Central memory CD4-positive, alpha-beta T cell (primary cell): ENCODE data around the gene KHDC1.
"Not testable (repeated sequence)": the region's sequence is repeated elsewhere in the genome, so short reads cannot be mapped to it uniquely, and the experiment has no call there.

Source experiments
- DNase-seq: peaks from one replicate; pipeline ENCODE4 v3.0.0; 2022
- total RNA-seq, 3 experiments: gene quantifications; one replicate each; lab custom pipeline; 2026; lab: John Stamatoyannopoulos, UW

The KHDC1 gene, protein sequence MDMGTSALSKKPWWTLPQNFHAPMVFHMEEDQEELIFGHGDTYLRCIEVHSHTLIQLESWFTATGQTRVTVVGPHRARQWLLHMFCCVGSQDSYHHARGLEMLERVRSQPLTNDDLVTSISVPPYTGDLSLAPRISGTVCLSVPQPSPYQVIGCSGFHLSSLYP
- 0.22 to 1.5 (median 0.71) reads per million in 3 experiments for total RNA-seq

GRCh38 chr6:73262671-73263569 is at the start of gene KHDC1:
TSS of gene KHDC1 (minus strand) at chr6:73263196. CDS start at chr6:73242517, 20,679 bp downstream.
- DNase-seq: peak; percentile 49

- DNase-seq: not testable (repeated sequence)
Observed at GRCh38 chr6:73310503-73310845, 47.5 kb upstream of the KHDC1 start.

DNA sequence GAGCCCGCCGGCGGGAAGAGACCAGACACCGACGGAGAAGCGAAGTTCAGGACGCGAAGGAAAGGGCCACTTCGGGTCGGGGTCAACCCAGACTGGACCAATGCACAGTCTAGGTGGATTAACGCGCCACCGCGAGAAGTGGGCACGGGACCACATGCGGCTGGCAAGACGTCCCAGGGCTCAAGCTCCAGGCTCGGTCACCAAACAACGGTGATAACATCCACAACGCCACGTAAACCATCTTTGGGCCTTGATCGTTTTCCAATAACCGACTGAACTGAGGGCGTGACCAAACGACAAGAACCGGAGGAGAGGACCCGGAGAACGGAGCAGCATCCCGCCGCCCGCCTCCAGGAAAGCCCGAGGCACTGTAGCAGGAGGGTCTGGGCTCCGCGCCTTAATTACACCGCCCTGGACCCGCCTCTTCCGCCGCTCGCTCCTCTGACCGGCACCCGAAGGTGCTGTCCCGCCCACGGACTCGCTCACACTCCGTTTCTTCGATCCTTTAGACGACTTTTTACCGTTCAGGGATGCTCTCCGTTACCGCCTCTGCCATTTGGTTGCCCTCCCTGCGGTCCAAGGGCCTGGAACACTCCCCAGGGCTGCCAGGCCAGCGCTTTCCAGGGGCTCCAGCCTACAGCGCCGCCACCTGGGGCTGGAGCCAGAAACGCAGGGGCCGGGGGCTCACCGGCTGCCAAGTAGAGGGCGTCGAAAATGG is 46.9 kb upstream of the KHDC1 start:
- DNase-seq: peak; percentile 25

DNA sequence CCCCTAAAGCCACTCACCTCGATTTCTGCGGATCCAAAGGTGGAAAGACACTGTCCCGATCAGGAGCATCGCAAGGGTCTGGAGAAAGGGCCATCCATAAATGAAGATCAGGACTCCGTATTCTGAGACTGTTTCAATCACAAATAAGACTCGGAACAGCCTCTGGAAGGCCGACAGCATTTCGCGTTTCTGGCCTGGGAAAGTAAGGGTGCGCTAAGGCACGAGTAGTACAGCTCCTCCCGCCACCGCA is 46.5 kb upstream of the KHDC1 start:
- DNase-seq: no peak

DNA sequence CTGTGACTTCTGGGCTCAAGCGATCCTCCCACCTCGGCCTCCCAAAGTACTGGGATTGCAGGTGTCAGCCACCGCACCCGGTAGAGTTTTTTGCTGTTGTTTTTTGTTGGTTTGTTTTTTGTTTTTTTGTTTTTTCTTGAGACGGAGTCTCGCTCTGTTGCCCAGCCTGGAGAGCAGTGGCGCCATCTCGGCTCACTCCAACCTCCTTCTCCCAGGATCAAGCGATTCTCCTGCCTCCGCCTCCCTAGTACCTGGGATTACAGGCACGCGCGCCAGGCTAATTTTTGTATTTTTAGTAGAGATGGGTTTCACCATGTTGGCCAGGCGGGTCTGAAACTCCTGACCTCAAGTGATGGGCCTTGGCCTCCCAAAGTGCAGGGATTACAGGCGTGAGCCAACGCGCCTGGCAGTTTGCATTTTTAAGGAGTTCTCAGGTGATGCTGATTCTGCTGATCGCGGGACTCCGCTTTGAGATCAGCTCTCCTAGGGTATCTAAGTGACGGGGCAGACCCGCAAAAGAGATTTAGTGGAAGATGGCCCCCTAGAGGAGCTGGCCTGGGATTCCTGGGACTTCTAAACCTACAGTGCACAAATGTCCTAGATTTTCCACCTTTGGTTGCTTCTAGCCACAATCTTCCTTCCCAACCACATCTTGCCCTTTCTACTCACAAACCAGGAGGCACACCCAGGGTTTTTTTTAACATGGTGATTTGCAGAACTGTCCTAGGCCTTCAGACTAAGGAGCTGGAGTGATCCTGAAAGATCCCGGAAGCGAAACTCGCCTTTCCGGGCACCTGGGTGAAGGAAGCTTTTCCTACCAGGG is 45.9 kb upstream of the KHDC1 start:
- no peak for DNase-seq

DNA sequence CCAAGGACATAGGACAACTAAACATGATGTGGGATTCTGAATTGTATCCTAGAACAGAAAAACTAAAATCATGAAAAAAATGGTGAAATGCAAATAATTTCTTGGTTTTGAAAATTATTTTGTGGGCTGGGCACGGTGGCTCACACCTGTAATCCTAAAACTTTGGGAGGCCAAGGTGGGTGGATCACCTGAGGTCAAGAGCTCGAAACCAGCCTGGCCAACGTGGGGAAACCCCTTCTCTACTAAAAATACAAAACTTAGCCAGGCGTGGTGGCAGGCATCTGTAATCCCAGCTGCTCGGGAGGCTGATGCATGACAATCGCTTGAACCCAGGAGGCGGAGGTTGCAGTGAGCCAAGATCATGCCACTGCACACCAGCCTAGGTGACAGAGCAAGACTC is 40.8 kb upstream of the KHDC1 start:
- DNase-seq: not testable (repeated sequence)

DNA sequence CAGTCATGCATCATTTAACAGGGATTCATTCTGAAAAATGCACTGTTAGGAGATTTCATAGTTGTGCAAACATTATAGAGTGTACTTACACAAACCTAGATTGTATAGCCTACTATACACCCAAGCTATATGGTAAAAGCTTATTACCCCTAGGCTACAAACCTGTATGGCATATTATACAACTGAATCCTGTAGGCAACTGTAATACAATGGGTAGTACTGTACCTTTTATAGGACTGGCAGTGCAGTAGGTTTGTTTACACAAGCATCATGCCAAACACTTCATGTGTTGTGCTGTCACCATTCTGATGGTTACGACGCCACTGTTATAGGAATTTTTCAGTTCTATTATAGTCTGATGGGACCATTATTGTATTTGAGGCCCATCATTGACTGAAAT is 39.3 kb upstream of the KHDC1 start:
- DNase-seq: no peak

GRCh38 chr6:73299151-73299971 is 36.4 kb upstream of the KHDC1 start:
- no peak for DNase-seq

GRCh38 chr6:73293331-73293730 is 30.3 kb upstream of the KHDC1 start:
- DNase-seq: no peak

DNA sequence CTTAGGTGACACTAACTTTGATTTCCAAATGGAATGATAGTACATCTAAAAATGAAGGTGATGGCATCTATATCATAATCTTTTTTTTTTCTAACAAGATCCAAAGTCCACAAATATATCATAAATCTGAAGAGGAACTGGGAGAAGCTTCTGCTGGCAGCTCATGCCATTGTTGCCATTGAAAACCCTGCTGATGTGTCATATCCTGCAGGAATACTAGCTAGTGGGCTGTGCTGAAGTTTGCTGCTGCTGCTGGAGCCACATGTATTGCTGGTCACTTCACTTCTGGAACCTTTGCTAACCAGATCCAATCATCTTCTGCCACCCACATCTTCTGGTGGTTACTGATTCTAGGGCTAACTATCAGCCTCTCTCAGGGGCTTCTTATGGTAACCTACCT is 27.4 kb upstream of the KHDC1 start:
- DNase-seq: no peak

DNA sequence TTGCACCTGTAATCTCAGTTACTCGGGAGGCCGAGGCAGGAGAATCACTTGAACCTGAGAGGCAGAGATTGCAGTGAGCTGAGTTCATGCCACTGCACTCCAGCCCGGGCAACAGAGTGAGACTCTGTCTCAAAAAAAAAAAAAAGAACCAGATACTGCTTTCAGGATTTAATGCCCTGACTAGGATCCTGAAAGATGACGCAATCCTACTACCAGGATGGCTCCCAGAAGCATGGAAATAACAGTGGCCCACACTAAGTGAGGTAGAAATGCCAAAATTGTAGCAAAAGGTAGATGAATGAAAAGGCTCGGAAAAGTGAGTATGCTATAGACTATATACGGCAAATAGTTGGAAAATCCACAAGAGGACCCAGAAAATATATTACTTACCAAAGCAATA is 23.8 kb upstream of the KHDC1 start:
- no peak for DNase-seq

- peak; percentile 5 for DNase-seq
Observed at GRCh38 chr6:73285674-73286283, 22.8 kb upstream of the KHDC1 start.

- DNase-seq: no peak
Observed at GRCh38 chr6:73282871-73283270, 19.9 kb upstream of the KHDC1 start.

GRCh38 chr6:73281684-73282083 is 18.7 kb upstream of the KHDC1 start:
- not testable (repeated sequence) for DNase-seq

DNA sequence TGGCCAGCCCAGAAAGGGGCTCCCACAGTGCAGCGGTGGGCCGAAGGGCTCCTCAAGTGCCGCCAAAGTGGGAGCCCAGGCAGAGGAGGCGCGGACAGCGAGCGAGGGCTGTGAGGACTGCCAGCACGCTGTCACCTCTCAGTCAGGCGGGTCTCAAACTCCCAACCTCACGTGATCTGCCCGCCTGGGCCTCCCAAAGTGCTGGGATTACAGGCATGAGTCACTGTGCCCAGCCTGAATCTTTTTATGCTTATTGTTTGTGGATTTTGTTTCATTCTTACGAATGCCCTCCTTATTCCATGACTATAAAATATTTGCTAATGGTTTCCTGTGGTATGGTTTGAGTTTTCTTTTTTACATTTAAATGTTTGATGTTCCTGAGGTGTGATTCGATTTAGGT is 6.3 kb upstream of the KHDC1 start:
- DNase-seq: not testable (repeated sequence)

- DNase-seq: not testable (repeated sequence)
Observed at GRCh38 chr6:73268896-73269295, 5.9 kb upstream of the KHDC1 start.

GRCh38 chr6:73264446-73264845 is 1.4 kb upstream of the KHDC1 start:
- no peak for DNase-seq

DNA sequence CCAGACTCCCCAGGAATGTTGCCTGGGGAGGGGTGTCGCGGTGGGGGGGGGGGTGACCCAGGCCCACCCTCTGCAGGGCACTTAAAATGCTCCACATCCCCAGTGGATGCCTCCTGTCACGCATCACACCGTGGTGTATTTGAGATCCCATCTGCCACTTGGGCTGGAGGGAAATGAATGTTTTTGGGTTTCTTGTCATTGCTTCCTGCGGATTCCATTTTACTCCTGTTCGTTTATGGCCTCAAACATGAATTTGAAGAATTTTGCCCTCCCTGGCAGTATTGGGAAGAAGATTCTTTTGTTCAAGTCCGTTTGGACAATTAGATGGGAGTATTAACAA is 544 bp upstream of the KHDC1 start:
- DNase-seq: no peak

DNA sequence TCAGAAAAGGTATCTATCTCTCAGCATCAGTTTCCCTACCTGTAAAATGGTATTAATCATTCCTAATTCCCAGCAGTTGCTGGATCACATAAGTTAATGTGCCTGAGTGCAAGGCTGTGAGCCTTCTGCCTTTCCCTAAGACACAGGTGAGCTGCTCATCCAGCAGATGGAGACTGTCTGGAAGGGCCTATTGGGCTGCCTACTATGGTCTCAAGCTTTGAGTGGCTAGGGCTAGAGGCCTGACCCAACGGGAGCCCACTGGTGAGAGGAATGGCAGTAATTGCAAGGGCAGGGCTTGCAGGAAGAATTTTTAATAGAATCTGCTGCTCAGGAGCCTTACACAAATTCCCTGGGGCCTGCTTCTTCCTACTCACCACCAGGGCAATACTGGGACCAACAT is 4.3 kb downstream of the KHDC1 start:
- no peak for DNase-seq

GRCh38 chr6:73254323-73254722 is 8.7 kb downstream of the KHDC1 start:
- not testable (repeated sequence) for DNase-seq

DNA sequence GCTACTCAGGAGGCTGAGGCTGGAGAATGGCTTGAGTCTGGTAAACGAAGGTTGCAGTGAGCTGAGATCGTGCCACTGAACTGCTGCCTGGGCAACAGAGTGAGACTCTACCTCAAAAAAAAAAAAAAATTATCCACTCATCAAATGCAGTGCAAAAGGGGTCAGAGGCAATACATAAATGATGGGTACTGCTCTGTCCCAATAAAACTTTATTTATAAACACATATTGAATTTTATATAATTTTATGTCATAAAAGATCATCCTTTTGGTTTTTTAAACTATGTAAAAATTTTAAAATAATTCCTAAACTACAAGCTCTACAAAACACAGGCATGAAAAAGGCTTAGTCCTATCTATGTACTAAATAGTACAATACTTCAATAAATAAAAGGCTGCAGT is 10.3 kb downstream of the KHDC1 start:
- DNase-seq: no peak

DNA sequence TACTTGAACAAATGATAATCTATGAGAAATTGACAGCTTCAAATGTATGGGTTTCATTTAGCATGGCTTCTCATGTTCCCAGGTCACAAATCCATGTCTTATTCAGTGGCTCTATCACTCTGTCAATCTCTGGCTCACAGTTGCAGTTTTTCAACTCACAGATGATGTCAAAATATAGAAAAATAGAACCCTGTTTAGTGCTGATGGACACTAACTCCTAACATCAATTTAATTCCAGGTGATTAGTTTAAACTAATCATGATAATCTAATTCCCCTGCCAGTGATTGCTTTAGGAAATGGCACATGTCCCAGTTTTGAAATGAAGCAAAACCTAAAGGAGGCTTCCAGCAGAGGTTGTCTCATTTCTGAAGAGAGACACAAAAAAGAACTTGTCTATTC is 13.0 kb downstream of the KHDC1 start:
- no peak for DNase-seq
